Lower lobe of right lung (tissue), 2 donors: Measurements from ENCODE around the gene DPF3. TPM values are rescaled to one million over a fixed set of nuclear protein-coding genes. Genes with fewer than 3 reads are reported as not detected.

Experiments used
- ATAC-seq, 2 donors: fragments of 200-7000 bp; cut with Tn5 transposase; one replicate each; pipeline ENCODE4 v1.9.1; 2020 to 2022; ENCODE audit warnings: mild to moderate bottlenecking in 2 of 2, moderate library complexity in 2 of 2
- DNase-seq: peaks from one replicate; pipeline ENCODE4 v3.0.0-alpha.2; 2020
- H3K27ac ChIP-seq: fragments of 200-600 bp; one replicate; pipeline ENCODE4 v1.8.0; 2022
- H3K27me3 ChIP-seq: fragments of 200-600 bp; one replicate; pipeline ENCODE4 v1.8.0; 2022; ENCODE audit warnings: low read depth
- H3K36me3 ChIP-seq: fragments of 200-600 bp; one replicate; pipeline ENCODE4 v1.8.0; 2022; ENCODE audit warnings: mild to moderate bottlenecking
- H3K4me1 ChIP-seq: fragments of 200-600 bp; one replicate; pipeline ENCODE4 v1.8.0; 2022
- H3K4me3 ChIP-seq: fragments of 200-600 bp; one replicate; pipeline ENCODE4 v1.8.0; 2022; ENCODE audit warnings: mild to moderate bottlenecking
- H3K9me3 ChIP-seq: fragments of 200-600 bp; one replicate; pipeline ENCODE4 v1.8.0; 2022
- CTCF ChIP-seq: fragments of 200-600 bp; IDR thresholded peaks from one replicate; pipeline ENCODE4 v1.8.0; 2022; ENCODE audit warnings: antibody characterized with exemption, mild to moderate bottlenecking
- intact Hi-C: fragments of 100-400 bp; cut with DNase I; formaldehyde crosslinking; loops from one replicate; pipeline ENCODE4 v1.11.0; 2022
- total RNA-seq: library from RNA; stranded (reverse); fragmentation: NEBNext Ultra II Directional; extraction: Animal tissue kit (Norgen Biotek cat#: 25700); gene quantifications from one replicate; pipeline ENCODE4 v1.2.1, GENCODE V29; 2021
- donor health status: DM: no; HTN: yes; CAD: no; lungs with severe emphysema.

Gene DPF3
- total RNA-seq, 1 donor from 2014 or later, result 0.59 TPM

GRCh38 chr14:72675126-72675525 is 218.8 kb downstream of the DPF3 start:
- no peak overlapping the region for H3K4me3 ChIP-seq
- peaks cover 7% of the 10 kb centered on the region for H3K27me3 ChIP-seq
- intact Hi-C loops, result no loop called here
- DNase-seq (no peak), ATAC-seq (no peak)
- H3K27ac ChIP-seq, result no peak overlapping the region
- no peaks in the 10 kb centered on the region for H3K4me1 ChIP-seq
- no peaks in the 10 kb centered on the region for H3K9me3 ChIP-seq
- no peak for TF ChIP-seq CTCF
- H3K36me3 ChIP-seq, result no peaks in the 10 kb centered on the region

GRCh38 chr14:72673179-72673578 is 220.7 kb downstream of the DPF3 start:
- TF ChIP-seq CTCF, result no peak
- no peak overlapping the region for H3K4me3 ChIP-seq
- H3K27me3 ChIP-seq, result no peaks in the 10 kb centered on the region
- no peak overlapping the region for H3K27ac ChIP-seq
- intact Hi-C loops, result no loop called here
- no peaks in the 10 kb centered on the region for H3K4me1 ChIP-seq
- DNase-seq, result no peak
- H3K36me3 ChIP-seq, result no peaks in the 10 kb centered on the region
- no peaks in the 10 kb centered on the region for H3K9me3 ChIP-seq
- no peak for ATAC-seq

GRCh38 chr14:72666610-72667009 is 227.3 kb downstream of the DPF3 start:
- Histone ChIP-seq H3K36me3 (no peaks in the 10 kb centered on the region), H3K9me3 (no peaks in the 10 kb centered on the region), H3K4me3 (no peak overlapping the region), H3K4me1 (no peaks in the 10 kb centered on the region), H3K27ac (no peak overlapping the region), H3K27me3 (no peaks in the 10 kb centered on the region)
- DNase-seq, result no peak
- no peak for TF ChIP-seq CTCF
- ATAC-seq, result no peak
- intact Hi-C loops, result no loop called here

GRCh38 chr14:72665259-72665658 is 228.6 kb downstream of the DPF3 start:
- DNase-seq (no peak), ATAC-seq (no peak)
- no peaks in the 10 kb centered on the region for H3K4me1 ChIP-seq
- no peak overlapping the region for H3K27ac ChIP-seq
- no peak overlapping the region for H3K4me3 ChIP-seq
- intact Hi-C loops, result no loop called here
- no peaks in the 10 kb centered on the region for H3K9me3 ChIP-seq
- H3K27me3 ChIP-seq, result no peaks in the 10 kb centered on the region
- H3K36me3 ChIP-seq, result no peaks in the 10 kb centered on the region
- TF ChIP-seq CTCF, result no peak

- ATAC-seq, result no peak
- H3K4me1 ChIP-seq, result no peaks in the 10 kb centered on the region
These were observed 229.2 kb downstream of the DPF3 start for GRCh38 chr14:72664651-72665050.

More at GRCh38 chr14:72664651-72665050, 229.2 kb downstream of the DPF3 start:
- Histone ChIP-seq H3K4me3 (no peak overlapping the region), H3K27ac (no peak overlapping the region), H3K9me3 (no peaks in the 10 kb centered on the region), H3K27me3 (no peaks in the 10 kb centered on the region), H3K36me3 (no peaks in the 10 kb centered on the region)
- TF ChIP-seq CTCF, result no peak
- intact Hi-C loops, result no loop called here
- DNase-seq, result no peak
